Measurements from ENCODE around the gene VCL.
"Not testable (repeated sequence)": the region's sequence is repeated elsewhere in the genome, so short reads cannot be mapped to it uniquely, and the experiment has no call there.

GRCh38 chr10:74032208-74032607 lies 34.3 kb downstream of the VCL start:
- TF ChIP-seq CREB1 (IDR thresholded peaks at IDR 0.05; ENCODE audit: low read depth); EP300 (IDR thresholded peaks at IDR 0.05; ENCODE audit: borderline replicate concordance); CEBPB (IDR thresholded peaks at IDR 0.05); FOXM1 (IDR thresholded peaks at IDR 0.05; ENCODE audit: borderline replicate concordance, low read depth); YY1 (IDR thresholded peaks at IDR 0.05; ENCODE audit: low read depth); MAX (IDR thresholded peaks at IDR 0.05); REST (IDR thresholded peaks at IDR 0.05; ENCODE audit: low read depth); TAF1 (IDR thresholded peaks at IDR 0.05; ENCODE audit: low read depth); ZBTB7A (IDR thresholded peaks at IDR 0.05; ENCODE audit: low read depth): not testable (repeated sequence)
